ENCODE data around the gene NOP53.
"Not testable (repeated sequence)": the region's sequence is repeated elsewhere in the genome, so short reads cannot be mapped to it uniquely, and the experiment has no call there.

The NOP53 gene

DNA sequence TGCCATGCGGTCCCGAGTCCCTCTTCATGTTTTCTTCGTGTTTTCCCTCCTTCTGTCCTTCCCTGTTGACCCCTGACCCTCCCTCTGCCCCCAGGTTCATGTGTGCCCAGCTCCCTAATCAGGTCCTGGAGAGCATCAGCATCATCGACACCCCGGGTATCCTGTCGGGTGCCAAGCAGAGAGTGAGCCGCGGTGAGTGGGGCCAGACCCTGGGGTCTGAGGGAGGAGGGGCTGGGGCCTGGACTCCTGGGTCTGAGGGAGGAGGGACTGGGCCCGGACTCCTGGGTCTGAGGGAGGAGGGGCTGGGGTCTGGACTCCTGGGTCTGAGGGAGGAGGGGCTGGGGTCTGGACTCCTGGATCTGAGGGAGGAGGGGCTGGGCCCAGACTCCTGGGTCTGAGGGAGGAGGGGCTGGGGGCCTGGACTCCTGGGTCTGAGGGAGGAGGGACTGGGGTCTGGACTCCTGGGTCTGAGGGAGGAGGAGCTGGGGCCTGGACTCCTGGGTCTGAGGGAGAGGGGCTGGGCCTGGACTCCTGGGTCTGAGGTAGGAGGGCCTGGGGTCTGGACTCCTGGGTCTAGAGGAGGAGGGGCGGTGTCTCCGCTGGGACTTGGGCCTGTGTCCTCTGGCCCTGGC is 26.8 kb upstream of the NOP53 start:
- not testable (repeated sequence) for DNase-seq (ENCODE audit: low spot score)

- DNase-seq (ENCODE audit: low spot score), result no peak
These were observed 26.1 kb upstream of the NOP53 start for GRCh38 chr19:47719047-47719859.

GRCh38 chr19:47720669-47721422 is 24.5 kb upstream of the NOP53 start:
- DNase-seq (ENCODE audit: low spot score), result no peak

DNA sequence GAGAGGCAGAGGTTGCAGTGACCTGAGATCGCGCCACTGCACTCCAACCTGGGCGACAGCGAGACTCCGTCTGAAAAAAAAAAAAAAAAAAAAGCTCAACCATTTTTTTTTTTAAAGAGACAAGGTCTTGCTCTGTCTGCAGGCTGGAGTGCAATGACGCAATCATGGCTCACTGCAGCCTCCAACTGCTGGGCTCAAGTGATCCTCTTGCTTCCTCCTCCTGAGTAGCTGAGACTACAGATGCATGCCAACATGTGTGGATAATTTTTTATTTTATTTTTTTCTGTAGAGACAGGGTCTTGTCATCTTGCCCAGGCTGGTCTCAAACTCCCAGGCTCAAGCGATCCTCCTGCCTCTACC is 21.8 kb upstream of the NOP53 start:
- no peak for DNase-seq (ENCODE audit: low spot score)

DNA sequence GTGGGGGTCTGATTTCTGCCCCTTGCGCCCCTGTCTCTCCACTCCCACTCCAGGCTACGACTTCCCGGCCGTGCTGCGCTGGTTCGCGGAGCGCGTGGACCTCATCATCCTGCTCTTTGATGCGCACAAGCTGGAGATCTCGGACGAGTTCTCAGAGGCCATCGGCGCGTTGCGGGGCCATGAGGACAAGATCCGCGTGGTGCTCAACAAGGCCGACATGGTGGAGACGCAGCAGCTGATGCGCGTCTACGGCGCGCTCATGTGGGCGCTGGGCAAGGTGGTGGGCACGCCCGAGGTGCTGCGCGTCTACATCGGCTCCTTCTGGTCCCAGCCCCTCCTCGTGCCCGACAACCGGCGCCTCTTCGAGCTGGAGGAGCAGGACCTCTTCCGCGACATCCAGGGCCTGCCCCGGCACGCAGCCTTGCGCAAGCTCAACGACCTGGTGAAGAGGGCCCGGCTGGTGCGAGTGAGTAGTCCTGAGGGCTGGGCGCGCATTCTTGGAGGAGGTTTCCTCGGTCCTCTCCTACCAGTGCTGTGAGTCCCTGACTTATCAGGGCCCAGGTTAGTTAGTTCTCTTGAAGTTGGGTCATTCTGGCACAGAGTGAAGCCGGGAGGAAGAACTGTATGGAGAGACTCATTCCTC is 19.5 kb upstream of the NOP53 start:
- no peak for DNase-seq (ENCODE audit: low spot score)

DNA sequence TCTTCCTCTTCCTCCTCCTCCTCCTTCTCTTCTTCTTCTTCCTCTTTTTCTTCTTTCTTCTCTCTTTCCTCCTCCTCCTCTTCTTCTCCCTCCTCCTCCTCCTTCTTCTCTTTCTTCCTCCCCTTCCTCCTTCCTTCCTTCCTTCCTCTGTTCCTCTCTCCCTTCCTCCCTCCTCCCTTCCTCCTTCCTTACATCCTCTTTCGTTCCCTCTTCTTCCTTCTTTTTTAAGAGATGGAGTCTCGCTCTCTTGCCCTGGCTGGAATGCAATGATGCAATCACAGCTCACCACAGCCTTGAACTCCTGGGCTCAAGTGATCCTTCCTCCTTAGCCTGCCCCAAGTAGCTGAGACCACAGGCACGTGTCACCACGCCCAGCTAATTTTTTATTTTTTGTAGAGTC is 18.9 kb upstream of the NOP53 start:
- DNase-seq (ENCODE audit: low spot score), result no peak

GRCh38 chr19:47728295-47728694 is 17.1 kb upstream of the NOP53 start:
- not testable (repeated sequence) for DNase-seq (ENCODE audit: low spot score)

GRCh38 chr19:47729468-47729798 is 15.9 kb upstream of the NOP53 start:
- no peak for DNase-seq (ENCODE audit: low spot score)

GRCh38 chr19:47729799-47730520 is 15.4 kb upstream of the NOP53 start:
- DNase-seq (ENCODE audit: low spot score), result no peak

- no peak for DNase-seq (ENCODE audit: low spot score)
These were observed 14.8 kb upstream of the NOP53 start for GRCh38 chr19:47730521-47730889.

- DNase-seq (ENCODE audit: low spot score), result no peak
These were observed 14.4 kb upstream of the NOP53 start for GRCh38 chr19:47730910-47731309.

GRCh38 chr19:47735131-47735530 is 10.2 kb upstream of the NOP53 start:
- no peak for DNase-seq (ENCODE audit: low spot score)

GRCh38 chr19:47740866-47741519 is 4.4 kb upstream of the NOP53 start:
- DNase-seq (ENCODE audit: low spot score), result no peak

- no peak for DNase-seq (ENCODE audit: low spot score)
These were observed 3.7 kb upstream of the NOP53 start for GRCh38 chr19:47741544-47742140.

- DNase-seq (ENCODE audit: low spot score), result no peak
These were observed 2.7 kb upstream of the NOP53 start for GRCh38 chr19:47742634-47743033.

DNA sequence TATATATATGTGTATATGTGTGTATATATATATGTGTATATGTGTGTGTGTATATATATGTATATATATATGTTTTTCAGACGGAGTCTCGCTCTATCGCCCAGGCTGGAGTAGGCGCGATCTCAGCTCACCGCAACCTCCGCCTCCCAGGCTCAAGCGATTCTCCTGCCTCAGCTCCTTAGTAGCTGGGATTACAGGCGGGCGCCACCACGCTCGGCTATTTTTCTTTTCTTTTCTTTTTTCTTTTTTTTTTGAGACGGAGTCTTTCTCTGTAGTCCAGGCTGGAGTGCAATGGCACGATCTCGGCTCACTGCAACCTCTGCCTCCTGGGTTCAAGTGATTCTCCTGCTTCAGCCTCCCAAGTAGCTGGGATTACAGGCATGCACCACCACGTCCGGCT is 783 bp downstream of the NOP53 start:
- not testable (repeated sequence) for DNase-seq (ENCODE audit: low spot score)

GRCh38 chr19:47749326-47749725 is 4.0 kb downstream of the NOP53 start:
- no peak for DNase-seq (ENCODE audit: low spot score)

- DNase-seq (ENCODE audit: low spot score), result no peak
These were observed 5.4 kb downstream of the NOP53 start for GRCh38 chr19:47750752-47751151.

DNA sequence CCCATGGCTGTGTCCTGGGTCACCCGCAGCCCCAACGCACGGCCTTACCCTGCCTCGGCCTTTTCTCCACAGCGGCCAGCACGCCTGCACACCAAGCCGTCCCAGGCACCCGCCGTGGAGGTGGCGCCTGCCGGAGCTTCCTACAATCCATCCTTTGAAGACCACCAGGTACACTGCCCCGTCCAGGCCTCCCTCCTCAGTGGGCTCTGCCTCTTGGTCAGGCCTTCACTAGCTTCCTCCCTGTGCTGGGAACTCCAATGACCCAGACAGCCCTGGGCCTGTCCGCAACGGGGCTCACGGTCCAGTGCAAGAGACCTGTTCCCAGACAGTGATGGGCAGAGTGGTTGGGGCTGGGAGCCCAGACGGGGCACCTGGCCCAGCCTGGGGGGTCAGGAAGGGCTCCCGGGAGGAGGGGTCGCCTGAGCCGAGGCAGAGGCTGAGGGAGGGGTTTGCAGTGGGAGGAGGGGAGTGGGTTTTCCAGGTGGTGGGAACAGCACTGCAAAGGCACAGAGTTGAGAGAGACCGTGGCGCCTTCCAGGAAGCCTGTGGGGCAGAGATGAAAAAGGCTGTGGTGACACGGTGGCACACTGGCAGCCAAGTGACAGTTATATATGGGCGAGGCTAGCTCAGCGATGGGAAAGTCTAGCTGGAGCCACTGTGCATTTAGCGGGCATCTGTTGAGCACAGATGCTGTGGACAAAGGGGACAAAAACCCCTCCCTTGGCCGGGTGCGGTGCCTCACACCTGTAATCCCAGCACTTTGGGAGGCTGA is 7.3 kb downstream of the NOP53 start:
- DNase-seq (ENCODE audit: low spot score), result no peak
